Fibroblast of the aortic adventitia (primary cell): ENCODE measurements around the gene ARHGEF4. TPM values are rescaled to one million over a fixed set of nuclear protein-coding genes. Genes with fewer than 3 reads are reported as not detected.
A peak's percentile ranks its signal among the peaks of the same experiment; 100 is the strongest.

ENCODE experiments used
- DNase-seq: peaks from one replicate; pipeline ENCODE4 v3.0.0-alpha.2; 2010; ENCODE audit warnings: low read depth
- H3K4me3 ChIP-seq: 2 replicates; pipeline ENCODE4 v1.5.1; 2011; ENCODE audit warnings: low read depth, mild to moderate bottlenecking, control low read depth, low read length, moderate library complexity
- CTCF ChIP-seq: IDR thresholded peaks from 2 replicates; pipeline ENCODE4 v1.5.1; 2011; ENCODE audit warnings: mild to moderate bottlenecking, low read length, control low read depth, inconsistent platforms; ENCODE audit not compliant: insufficient read depth
- total RNA-seq: library from RNA; depleted of rRNA; stranded (reverse); fragments of >200 nt; gene quantifications from 2 replicates; pipeline ENCODE4 v1.2.3, GENCODE V29; 2012; ENCODE audit warnings: low replicate concordance

Gene ARHGEF4
- total RNA-seq, 1 donor, result 5.2 TPM

- no peak for TF ChIP-seq CTCF
- no peak for DNase-seq
- H3K4me3 ChIP-seq, result no peak overlapping the region
Measured at GRCh38 chr2:131031431-131031841, 194.7 kb downstream of the ARHGEF4 start.

GRCh38 chr2:131031875-131032274 lies 195.2 kb downstream of the ARHGEF4 start:
- H3K4me3 ChIP-seq, result no peak overlapping the region
- no peak for TF ChIP-seq CTCF
- DNase-seq, result no peak

GRCh38 chr2:131032393-131032836 lies 195.7 kb downstream of the ARHGEF4 start:
- no peak for TF ChIP-seq CTCF
- no peak overlapping the region for H3K4me3 ChIP-seq
- no peak for DNase-seq

- DNase-seq, result no peak
- no peak overlapping the region for H3K4me3 ChIP-seq
- TF ChIP-seq CTCF, result no peak
Measured at GRCh38 chr2:131033786-131034121, 197.0 kb downstream of the ARHGEF4 start.

- DNase-seq, result peak; percentile 7
- H3K4me3 ChIP-seq, result peak overlapping the region; percentile 47
- no peak for TF ChIP-seq CTCF
Measured at GRCh38 chr2:131034122-131035051, 197.7 kb downstream of the ARHGEF4 start.

- TF ChIP-seq CTCF, result no peak
- no peak for DNase-seq
- peak overlapping the region; percentile 47 for H3K4me3 ChIP-seq
Measured at GRCh38 chr2:131035112-131035825, 198.6 kb downstream of the ARHGEF4 start.
